B cell (primary cell): ENCODE data around the gene FARP1. TPM values are rescaled to one million over a fixed set of nuclear protein-coding genes. Genes with fewer than 3 reads are reported as not detected.
A peak's percentile ranks its signal among the peaks of the same experiment; 100 is the strongest.

Experiments
- ATAC-seq: fragments of 200-7000 bp; cut with Tn5 transposase; one replicate; pipeline ENCODE4 v1.10.0; 2021; ENCODE audit warnings: low read depth, mild to moderate bottlenecking, moderate number of reproducible peaks, moderate library complexity
- CTCF ChIA-PET: fragments of 350-600 bp; sonication (Branson Sonifier 250); formaldehyde crosslinking; loops from one replicate; lab custom pipeline; 2021; ENCODE audit warnings: antibody characterized with exemption, inconsistent platforms; lab: Charles Lee
- POLR2A ChIA-PET: fragments of 350-600 bp; sonication (Branson Sonifier 250); formaldehyde crosslinking; loops from one replicate; lab custom pipeline; 2021; ENCODE audit warnings: antibody characterized with exemption; lab: Charles Lee
- DNase-seq: peaks from one replicate; pipeline ENCODE4 v3.0.0; 2013
- H2AFZ ChIP-seq: 2 replicates; pipeline ENCODE4 v1.6.1; 2012; ENCODE audit warnings: mild to moderate bottlenecking, low read depth, low read length; ENCODE audit not compliant: insufficient read depth, poor library complexity, severe bottlenecking
- H3K27ac ChIP-seq, 2 donors: 1 replicate in 1 of 2; 2 replicates in 1 of 2; pipeline ENCODE4 v1.5.1; 2012 to 2013; ENCODE audit warnings: low read length in 2 of 2, mild to moderate bottlenecking in 2 of 2, moderate library complexity in 1 of 2
- H3K27me3 ChIP-seq, 4 experiments: fragments of 200-600 bp in 1 of 4; sonication (generic) in 1 of 4; replicated peaks in 1 of 4; 1 replicate in 2 of 4; 2 replicates in 2 of 4; pipeline versions ENCODE4 v1.6.1 to v1.7.0; 2013 to 2016; ENCODE audit warnings: low read length in 3 of 4, mild to moderate bottlenecking in 2 of 4, mixed read lengths in 1 of 4, moderate library complexity in 1 of 4; ENCODE audit not compliant: insufficient read depth in 4 of 4, control insufficient read depth in 3 of 4; ENCODE audit errors: control extremely low read depth in 1 of 4
- H3K36me3 ChIP-seq, 2 experiments: replicated peaks in 1 of 2; 1 replicate in 1 of 2; 2 replicates in 1 of 2; pipeline versions ENCODE4 v1.6.1 to v1.7.1; 2013; ENCODE audit warnings: low read length in 1 of 2; ENCODE audit not compliant: insufficient read depth in 2 of 2, control insufficient read depth in 1 of 2; ENCODE audit errors: control extremely low read depth in 1 of 2, extremely low read depth in 1 of 2
- H3K4me1 ChIP-seq, 2 donors: fragments of 200-600 bp in 1 of 2; sonication (generic) in 1 of 2; 1 replicate in 1 of 2; 2 replicates in 1 of 2; pipeline versions ENCODE4 v1.5.1 to v1.6.1; 2013 to 2017; ENCODE audit warnings: low read length in 2 of 2; ENCODE audit not compliant: control insufficient read depth in 2 of 2, insufficient read depth in 2 of 2
- H3K4me2 ChIP-seq: replicated peaks from 2 replicates; pipeline ENCODE3; 2012; ENCODE audit warnings: mild to moderate bottlenecking, low read depth, low read length; ENCODE audit not compliant: poor library complexity, severe bottlenecking
- H3K4me3 ChIP-seq, 5 experiments: fragments of 200-600 bp in 1 of 5; sonication (generic) in 1 of 5; 1 replicate in 3 of 5; 2 replicates in 2 of 5; pipeline versions ENCODE4 v1.5.1 to v1.7.0; 2011 to 2016; ENCODE audit warnings: low read length in 4 of 5, mild to moderate bottlenecking in 4 of 5, low read depth in 2 of 5, control low read depth in 1 of 5, moderate library complexity in 1 of 5; ENCODE audit not compliant: insufficient read depth in 1 of 5; ENCODE audit errors: control extremely low read depth in 1 of 5, extremely low read depth in 1 of 5
- H3K79me2 ChIP-seq: fragments of 200-600 bp; sonication (generic); one replicate; pipeline ENCODE4 v1.6.0; 2016; ENCODE audit warnings: low read length; ENCODE audit not compliant: control insufficient read depth, insufficient read depth
- H3K9ac ChIP-seq: fragments of 200-600 bp; sonication (generic); 2 replicates; pipeline ENCODE4 v1.6.1; 2017; ENCODE audit warnings: mild to moderate bottlenecking, low read length, moderate library complexity
- H3K9me3 ChIP-seq, 3 donors: one replicate each; pipeline versions ENCODE4 v1.6.1 to v1.7.1; 2013; ENCODE audit warnings: low read length in 2 of 3; ENCODE audit not compliant: control insufficient read depth in 2 of 3, insufficient read depth in 1 of 3; ENCODE audit errors: control extremely low read depth in 1 of 3
- H4K20me1 ChIP-seq: 2 replicates; pipeline ENCODE4 v1.6.0; 2012; ENCODE audit warnings: mild to moderate bottlenecking, low read length; ENCODE audit not compliant: insufficient read depth, control insufficient read depth, poor library complexity, severe bottlenecking
- H3K27ac Mint-ChIP-seq: one replicate; pipeline ENCODE4 v1.8.0; 2021; ENCODE audit warnings: mixed read lengths
- H3K27me3 Mint-ChIP-seq: one replicate; pipeline ENCODE4 v1.8.0; 2021; ENCODE audit warnings: mixed read lengths
- H3K4me1 Mint-ChIP-seq: one replicate; pipeline ENCODE4 v1.8.0; 2021; ENCODE audit warnings: mixed read lengths
- H3K4me3 Mint-ChIP-seq: one replicate; pipeline ENCODE4 v1.8.0; 2021; ENCODE audit warnings: mixed read lengths
- H3K9me3 Mint-ChIP-seq: one replicate; pipeline ENCODE4 v1.8.0; 2022; ENCODE audit warnings: mixed read lengths; ENCODE audit not compliant: insufficient read depth
- EZH2 ChIP-seq: IDR thresholded peaks from 2 replicates; pipeline ENCODE4 v1.6.1; 2012; ENCODE audit warnings: borderline replicate concordance, low read depth, mild to moderate bottlenecking, moderate library complexity, low read length; ENCODE audit not compliant: insufficient read depth, poor library complexity, severe bottlenecking
- WGBS: methylation state at CpG from one replicate; pipeline ENCODE4 v1.1.5; 2013; ENCODE audit warnings: missing lambda C conversion rate; ENCODE audit not compliant: insufficient coverage; 5-methylcytosine and 5-hydroxymethylcytosine counted together
- intact Hi-C: fragments of 100-400 bp; cut with micrococcal nuclease; formaldehyde crosslinking; loops from one replicate; pipeline ENCODE4 v1.10.0; 2022
- polyA plus RNA-seq: library from polyadenylated mRNA; depleted of rRNA; stranded (reverse); fragments of >200 nt; gene quantifications from 2 replicates; pipeline ENCODE4 v1.2.3, GENCODE V29; 2012
- total RNA-seq, 2 donors: library from RNA; stranded (reverse); fragments of 120-200 nt in 1 of 2; gene quantifications; 1 replicate in 1 of 2; 2 replicates in 1 of 2; pipeline versions ENCODE4 v1.2.3 to v1.2.4, GENCODE V29; 2013 to 2022
- TF ChIP-seq, protein P1 (sequence below): fragments of 200-600 bp; IDR thresholded peaks from one replicate; pipeline ENCODE4 v1.8.0; 2022; ENCODE audit warnings: antibody characterized with exemption, mild to moderate bottlenecking

Gene FARP1
- total and polyA plus RNA-seq, 2 donors (not counting 1 experiment from before 2014, with no cell fraction given), result 0.15 to 1.5 TPM

DNA sequence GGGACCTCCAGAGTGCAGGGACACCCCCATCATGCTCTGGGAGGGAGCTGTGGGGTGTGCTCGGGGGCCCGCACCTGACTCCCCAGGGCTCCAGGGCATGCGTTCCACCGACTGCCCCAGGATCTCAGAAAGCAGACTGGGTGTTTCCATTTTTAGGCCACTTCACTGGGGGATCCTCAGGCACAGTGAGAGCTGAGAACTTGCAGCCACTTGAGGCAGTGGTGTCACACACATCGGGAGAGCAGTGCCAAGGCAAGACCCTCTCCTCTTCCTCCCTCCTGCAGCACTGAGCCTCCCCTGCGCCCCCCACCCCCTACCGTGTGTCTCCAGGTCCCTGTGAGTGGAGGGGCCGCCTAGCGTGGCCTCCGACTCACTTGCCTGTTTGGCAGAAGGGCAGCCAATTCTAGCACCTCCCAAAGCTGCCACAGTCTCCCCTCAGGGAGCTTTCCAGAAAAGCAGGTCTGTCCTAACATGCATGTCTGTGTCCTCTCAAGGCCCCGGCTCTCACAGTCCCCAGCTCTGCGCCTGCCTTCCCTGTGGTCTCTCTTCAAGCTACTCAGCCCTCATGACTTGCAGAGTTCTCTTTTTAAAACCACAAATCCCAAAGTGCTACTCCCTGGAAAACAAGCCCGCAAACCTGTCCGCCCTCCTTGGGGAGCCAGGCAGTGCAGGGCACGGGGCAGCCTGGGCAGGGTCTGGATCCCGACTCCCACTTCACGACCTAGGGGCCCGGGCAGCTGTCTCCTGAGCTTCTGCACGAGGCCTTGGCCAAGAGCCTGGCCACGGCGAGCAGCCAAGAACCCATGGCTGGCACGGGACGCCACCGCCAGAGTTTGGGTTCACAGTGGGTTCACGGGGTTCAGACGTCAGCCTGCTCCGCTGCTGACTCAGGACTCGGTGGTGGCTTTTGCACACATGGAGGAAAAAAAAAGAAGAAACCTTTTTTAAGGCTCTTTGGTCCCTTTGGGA lies 339.9 kb downstream of the FARP1 start:
- H2AFZ ChIP-seq, result no peak overlapping the region
- ATAC-seq, result no peak
- H3K4me1 Mint-ChIP-seq, result peaks cover 79% of the 10 kb centered on the region
- H3K4me3 Mint-ChIP-seq, result no peak overlapping the region
- H3K27me3 ChIP-seq, result no peaks in the 10 kb centered on the region
- no peaks in the 10 kb centered on the region for H3K27me3 Mint-ChIP-seq
- H3K79me2 ChIP-seq, result peaks cover 96% of the 10 kb centered on the region
- DNase-seq, result no peak
- peak overlapping the region; percentile 10 for H3K27ac Mint-ChIP-seq
- CTCF ChIA-PET, result interaction anchor here (0.7 to 4.8 kb wide), 6 partner anchors 17 to 186 kb away, joined by 3 to 40 read pairs (median 4); no protein-coding TSS in a partner anchor
- WGBS, result 87% methylated on average over 27 of the region's 28 CpGs
- H3K9ac ChIP-seq, result no peak overlapping the region
- H3K9me3 Mint-ChIP-seq, result no peaks in the 10 kb centered on the region
- H3K36me3 ChIP-seq, result peaks cover 0 to 24% of the 10 kb centered on the region in 2 experiments
- H4K20me1 ChIP-seq, result peaks cover 98% of the 10 kb centered on the region
- intact Hi-C loops, result no loop called here
- no peak overlapping the region for H3K27ac ChIP-seq
- no peak overlapping the region for H3K4me2 ChIP-seq
- peaks cover 38 to 65% of the 10 kb centered on the region in 2 donors for H3K4me1 ChIP-seq
- H3K9me3 ChIP-seq, result no peaks in the 10 kb centered on the region
- TF ChIP-seq EZH2, result no peak
- TF ChIP-seq, protein P1, sequence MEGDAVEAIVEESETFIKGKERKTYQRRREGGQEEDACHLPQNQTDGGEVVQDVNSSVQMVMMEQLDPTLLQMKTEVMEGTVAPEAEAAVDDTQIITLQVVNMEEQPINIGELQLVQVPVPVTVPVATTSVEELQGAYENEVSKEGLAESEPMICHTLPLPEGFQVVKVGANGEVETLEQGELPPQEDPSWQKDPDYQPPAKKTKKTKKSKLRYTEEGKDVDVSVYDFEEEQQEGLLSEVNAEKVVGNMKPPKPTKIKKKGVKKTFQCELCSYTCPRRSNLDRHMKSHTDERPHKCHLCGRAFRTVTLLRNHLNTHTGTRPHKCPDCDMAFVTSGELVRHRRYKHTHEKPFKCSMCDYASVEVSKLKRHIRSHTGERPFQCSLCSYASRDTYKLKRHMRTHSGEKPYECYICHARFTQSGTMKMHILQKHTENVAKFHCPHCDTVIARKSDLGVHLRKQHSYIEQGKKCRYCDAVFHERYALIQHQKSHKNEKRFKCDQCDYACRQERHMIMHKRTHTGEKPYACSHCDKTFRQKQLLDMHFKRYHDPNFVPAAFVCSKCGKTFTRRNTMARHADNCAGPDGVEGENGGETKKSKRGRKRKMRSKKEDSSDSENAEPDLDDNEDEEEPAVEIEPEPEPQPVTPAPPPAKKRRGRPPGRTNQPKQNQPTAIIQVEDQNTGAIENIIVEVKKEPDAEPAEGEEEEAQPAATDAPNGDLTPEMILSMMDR, result no peak
- POLR2A ChIA-PET, result no interaction called here
- H3K4me3 ChIP-seq, result no peak overlapping the region
